Prostate gland (tissue), 2 donors: ENCODE results near the gene NR6A1. TPM values are rescaled to one million over a fixed set of nuclear protein-coding genes. Genes with fewer than 3 reads are reported as not detected.

Source experiments
- DNase-seq: peaks from one replicate; pipeline ENCODE4 v3.0.0-alpha.2; 2019; ENCODE audit warnings: low spot score
- H3K27ac ChIP-seq, 2 donors: fragments of 200-600 bp; sonication (generic); 2 replicates each; pipeline ENCODE4 v1.5.1; 2017 to 2019
- H3K27me3 ChIP-seq: fragments of 200-600 bp; sonication (generic); replicated peaks from 2 replicates; pipeline ENCODE4 v1.5.1; 2019; ENCODE audit not compliant: insufficient read depth
- H3K36me3 ChIP-seq, 2 donors: fragments of 200-600 bp; sonication (generic); 1 replicate in 1 of 2; 2 replicates in 1 of 2; pipeline versions ENCODE4 v1.5.1 to v1.8.1; 2017 to 2019
- H3K4me1 ChIP-seq: fragments of 200-600 bp; sonication (generic); replicated peaks from 2 replicates; pipeline ENCODE4 v1.5.1; 2019
- H3K4me3 ChIP-seq, 2 donors: fragments of 200-600 bp; sonication (generic); 2 replicates each; pipeline ENCODE4 v1.5.1; 2017 to 2019
- H3K9me3 ChIP-seq: fragments of 200-600 bp; sonication (generic); 2 replicates; pipeline ENCODE4 v1.5.1; 2017
- CTCF ChIP-seq, 4 experiments: fragments of 200-600 bp in 2 of 4; fragments of 450-650 bp in 2 of 4; sonication (generic) in 2 of 4; IDR thresholded peaks; 1 replicate in 3 of 4; 2 replicates in 1 of 4; pipeline ENCODE4 v1.5.1; 2016 to 2019; ENCODE audit warnings: antibody characterized with exemption in 4 of 4, mild to moderate bottlenecking in 2 of 4, moderate library complexity in 2 of 4
- POLR2A ChIP-seq: fragments of 450-650 bp; IDR thresholded peaks from one replicate; pipeline ENCODE4 v1.6.1; 2016; ENCODE audit warnings: antibody characterized with exemption, mild to moderate bottlenecking
- POLR2AphosphoS5 ChIP-seq: sonication (generic); formaldehyde crosslinking; IDR thresholded peaks from one replicate; pipeline ENCODE4 v1.6.1; 2017; ENCODE audit warnings: antibody characterized with exemption
- WGBS: methylation state at CpG from one replicate; pipeline ENCODE4 v1.1.5; 2018; 5-methylcytosine and 5-hydroxymethylcytosine counted together
- intact Hi-C: fragments of 100-400 bp; cut with DNase I; formaldehyde crosslinking; loops from one replicate; pipeline ENCODE4 v1.14.2; 2022
- total RNA-seq, 2 donors: library from RNA; depleted of rRNA; stranded (reverse); fragments of >200 nt; gene quantifications; one replicate each; pipeline ENCODE4 v1.1.0, GENCODE V29; 2016

Gene NR6A1
- total RNA-seq, 2 donors from 2014 or later = 1.3 to 53.7 TPM

GRCh38 chr9:124725068-124725452, 46.1 kb downstream of the NR6A1 start:
- Histone ChIP-seq H3K36me3 (no peaks in the 10 kb centered on the region), H3K4me3 (no peak overlapping the region), H3K27me3 (no peaks in the 10 kb centered on the region), H3K27ac (no peak overlapping the region), H3K9me3 (no peaks in the 10 kb centered on the region), H3K4me1 (no peaks in the 10 kb centered on the region)
- 39% methylated on average over 5 of the region's 5 CpGs for WGBS
- intact Hi-C loops = no loop called here
- TF ChIP-seq POLR2AphosphoS5 (no peak), POLR2A (no peak), CTCF (IDR thresholded peaks at IDR 0.05) (no peak)
- no peak for DNase-seq

- Histone ChIP-seq H3K36me3 (no peaks in the 10 kb centered on the region), H3K27ac (no peak overlapping the region), H3K4me3 (no peak overlapping the region), H3K27me3 (no peaks in the 10 kb centered on the region), H3K4me1 (no peaks in the 10 kb centered on the region), H3K9me3 (no peaks in the 10 kb centered on the region)
- TF ChIP-seq POLR2AphosphoS5 = no peak
- no peak for TF ChIP-seq POLR2A
- TF ChIP-seq CTCF (IDR thresholded peaks at IDR 0.05) = no peak
- intact Hi-C loops = no loop called here
- no peak for DNase-seq
- WGBS = 16% methylated on average over 3 of the region's 3 CpGs
Observed at GRCh38 chr9:124724415-124725067, 46.6 kb downstream of the NR6A1 start.

- Histone ChIP-seq H3K36me3 (no peaks in the 10 kb centered on the region), H3K27me3 (no peaks in the 10 kb centered on the region), H3K9me3 (no peaks in the 10 kb centered on the region), H3K4me1 (no peaks in the 10 kb centered on the region), H3K4me3 (no peak overlapping the region), H3K27ac (no peak overlapping the region)
- 45% methylated on average over 2 of the region's 2 CpGs for WGBS
- no peak for TF ChIP-seq POLR2AphosphoS5
- no peak for TF ChIP-seq CTCF (IDR thresholded peaks at IDR 0.05)
- no peak for TF ChIP-seq POLR2A
- no peak for DNase-seq
- intact Hi-C loops = no loop called here
Observed at GRCh38 chr9:124723352-124723751, 47.8 kb downstream of the NR6A1 start.

GRCh38 chr9:124721109-124721906, 49.8 kb downstream of the NR6A1 start:
- TF ChIP-seq CTCF (IDR thresholded peaks at IDR 0.05) (no peak), POLR2AphosphoS5 (no peak)
- H3K27me3 ChIP-seq = no peaks in the 10 kb centered on the region
- H3K4me3 ChIP-seq = no peak overlapping the region
- H3K9me3 ChIP-seq = no peaks in the 10 kb centered on the region
- intact Hi-C loops = no loop called here
- no peak overlapping the region for H3K27ac ChIP-seq
- no peak for DNase-seq
- H3K36me3 ChIP-seq = no peaks in the 10 kb centered on the region
- 54% methylated on average over 5 of the region's 5 CpGs for WGBS
- H3K4me1 ChIP-seq = no peaks in the 10 kb centered on the region
